ENCODE data around the gene ZNF821.
"Not testable (repeated sequence)": the region's sequence is repeated elsewhere in the genome, so short reads cannot be mapped to it uniquely, and the experiment has no call there.

ZNF821 gene

DNA sequence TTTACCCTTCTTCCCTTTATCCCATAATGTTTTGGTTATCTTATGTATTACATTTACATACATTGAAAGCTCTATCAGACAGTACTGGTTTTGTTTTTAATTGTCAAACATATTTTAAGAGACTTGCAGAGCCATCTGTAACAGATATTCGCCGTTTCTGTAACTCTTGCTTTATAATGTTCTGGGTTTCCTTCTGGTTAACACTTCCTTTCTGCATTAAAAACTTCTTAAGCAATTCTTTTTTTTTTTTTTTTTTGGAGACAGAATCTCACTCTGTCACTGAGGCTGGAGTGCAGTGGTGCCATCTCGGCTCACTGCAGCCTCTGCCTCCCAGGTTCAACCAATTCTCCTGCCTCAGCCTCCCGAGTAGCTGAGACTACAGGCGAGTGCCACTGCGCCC lies 21.8 kb upstream of the ZNF821 start:
- in situ Hi-C loops (cut with HindIII; ENCODE audit: low pct_ligation_motif_present, low pct_unique_long_range_greater_than_20kb, low sequenced_read_pairs): not testable (repeated sequence)

DNA sequence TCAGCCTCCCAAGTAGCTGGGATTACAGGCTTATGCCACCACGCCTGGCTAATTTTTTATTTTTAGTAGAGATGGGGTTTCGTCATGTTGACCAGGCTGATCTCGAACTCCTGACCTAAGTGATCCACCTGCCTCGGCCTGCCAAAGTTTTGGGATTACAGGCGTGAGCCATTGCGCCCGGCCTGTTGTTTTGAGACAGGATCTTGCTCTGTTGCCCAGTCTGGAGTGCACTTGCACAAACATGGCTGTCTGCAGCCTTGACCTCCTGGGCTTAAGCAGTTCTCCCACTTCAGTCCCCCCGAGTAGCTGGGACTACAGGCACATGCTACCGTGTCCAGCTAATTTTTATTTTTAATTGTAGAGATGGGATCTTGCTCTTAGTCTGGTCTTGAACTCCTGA lies 20.3 kb upstream of the ZNF821 start:
- no peak for DNase-seq
- in situ Hi-C loops (cut with HindIII; ENCODE audit: low pct_ligation_motif_present, low pct_unique_long_range_greater_than_20kb, low sequenced_read_pairs): no loop called here

More for the DNA sequence above, 21.8 kb upstream of the ZNF821 start:
- DNase-seq: not testable (repeated sequence)

DNA sequence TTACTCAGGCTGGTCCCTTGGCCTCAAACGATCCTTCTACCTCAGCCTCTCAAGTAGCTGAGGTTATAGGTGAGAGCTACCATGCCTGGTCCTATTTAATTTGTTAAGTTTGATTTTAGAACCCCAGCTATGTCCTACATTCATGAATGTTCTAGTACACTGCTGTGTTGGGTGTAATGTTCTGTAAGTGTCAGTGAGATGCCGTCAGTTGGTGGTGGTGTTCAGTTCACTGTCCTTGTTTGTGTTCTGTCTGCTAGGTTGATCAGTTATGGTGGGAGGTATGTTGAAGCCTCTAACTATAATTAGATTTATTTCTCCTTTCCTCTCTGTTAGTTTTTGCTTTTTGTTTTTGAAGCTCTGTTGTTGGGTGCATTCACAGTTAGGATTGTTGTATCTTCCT lies 19.6 kb upstream of the ZNF821 start:
- in situ Hi-C loops (cut with HindIII; ENCODE audit: low pct_ligation_motif_present, low pct_unique_long_range_greater_than_20kb, low sequenced_read_pairs): no loop called here
- DNase-seq: no peak

DNA sequence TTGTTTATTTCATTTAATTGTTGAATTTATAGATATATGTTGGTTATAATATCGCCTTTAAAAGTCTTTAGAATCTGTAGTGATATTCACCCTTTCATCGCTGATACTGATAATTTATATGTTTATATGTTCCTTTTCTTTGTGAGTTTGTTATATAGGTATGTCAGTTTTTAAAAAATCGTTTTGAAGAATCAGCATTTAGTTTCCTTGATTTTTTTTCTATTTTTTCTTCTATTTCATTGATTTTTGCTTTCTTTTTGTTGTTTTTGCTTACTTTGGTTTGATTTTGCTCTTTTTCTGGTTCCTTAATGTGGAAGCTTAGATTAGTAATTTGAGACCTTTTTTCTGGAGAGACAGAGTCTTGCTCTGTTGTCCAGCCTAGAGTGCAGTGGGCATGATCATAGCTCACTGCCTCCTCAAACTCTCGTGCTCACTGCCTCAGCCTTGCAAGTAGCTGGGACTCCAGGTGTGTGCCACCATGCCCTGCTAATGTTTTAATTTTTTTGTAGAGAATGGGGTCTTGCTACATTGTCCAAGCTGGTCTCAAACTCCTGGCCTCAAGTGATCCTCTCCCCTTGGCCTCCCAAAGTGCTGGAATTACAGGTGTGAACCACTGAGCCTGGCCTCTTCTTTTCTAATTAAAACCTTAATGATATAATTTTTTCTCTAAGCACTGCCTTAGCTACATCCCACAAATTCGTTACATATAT lies 18.8 kb upstream of the ZNF821 start:
- no peak for DNase-seq
- in situ Hi-C loops (cut with HindIII; ENCODE audit: low pct_ligation_motif_present, low pct_unique_long_range_greater_than_20kb, low sequenced_read_pairs): no loop called here

DNA sequence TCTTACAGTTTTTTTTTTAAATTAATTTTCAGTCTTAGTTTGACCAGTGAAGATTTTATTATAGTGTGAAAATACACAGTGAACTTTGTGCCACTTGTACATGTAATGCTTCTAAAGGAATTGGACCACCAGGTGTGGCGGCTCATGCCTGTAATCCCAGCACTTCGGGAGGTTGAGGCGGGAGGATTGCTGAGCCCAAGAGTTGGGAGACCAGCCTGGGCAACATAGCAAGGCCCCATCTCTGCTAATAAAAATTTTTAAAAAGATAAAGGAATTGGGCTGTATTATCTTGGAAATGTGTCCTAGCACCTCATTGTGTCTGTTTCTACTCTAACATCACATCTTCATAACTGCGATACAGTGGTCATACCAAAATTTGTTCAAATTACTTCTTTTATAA lies 15.2 kb upstream of the ZNF821 start:
- in situ Hi-C loops (cut with HindIII; ENCODE audit: low pct_ligation_motif_present, low pct_unique_long_range_greater_than_20kb, low sequenced_read_pairs): no loop called here
- no peak for DNase-seq

DNA sequence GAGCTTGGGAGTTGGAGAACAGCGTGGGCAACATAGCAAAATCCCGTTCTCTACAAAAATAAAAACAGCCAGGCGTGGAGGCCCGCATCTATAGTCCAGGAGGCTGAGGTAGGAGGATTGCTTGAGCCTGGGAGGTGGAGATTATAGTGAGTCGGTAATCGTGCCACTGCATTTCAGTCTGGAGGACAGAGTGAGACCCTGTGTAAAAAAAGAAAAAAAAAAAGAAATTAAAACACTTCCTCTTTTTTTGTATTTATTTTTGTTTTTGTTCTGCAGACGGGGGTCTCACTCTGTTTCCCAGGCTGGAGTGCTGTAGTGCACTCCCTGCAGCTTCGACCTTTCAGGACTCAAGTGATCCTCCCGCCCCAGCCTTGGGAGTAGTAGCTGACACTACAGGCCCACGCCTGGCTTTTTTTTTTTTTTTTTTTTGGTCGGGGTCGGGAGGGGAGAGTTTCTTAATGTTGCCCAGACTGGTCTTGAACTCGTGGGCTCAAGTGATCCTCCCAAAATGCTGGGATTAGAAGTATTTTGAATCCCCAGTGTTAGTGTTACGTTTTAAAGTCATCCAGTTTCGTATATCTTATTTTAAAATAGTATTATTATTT lies 12.9 kb upstream of the ZNF821 start:
- DNase-seq: no peak
- in situ Hi-C loops (cut with HindIII; ENCODE audit: low pct_ligation_motif_present, low pct_unique_long_range_greater_than_20kb, low sequenced_read_pairs): no loop called here

DNA sequence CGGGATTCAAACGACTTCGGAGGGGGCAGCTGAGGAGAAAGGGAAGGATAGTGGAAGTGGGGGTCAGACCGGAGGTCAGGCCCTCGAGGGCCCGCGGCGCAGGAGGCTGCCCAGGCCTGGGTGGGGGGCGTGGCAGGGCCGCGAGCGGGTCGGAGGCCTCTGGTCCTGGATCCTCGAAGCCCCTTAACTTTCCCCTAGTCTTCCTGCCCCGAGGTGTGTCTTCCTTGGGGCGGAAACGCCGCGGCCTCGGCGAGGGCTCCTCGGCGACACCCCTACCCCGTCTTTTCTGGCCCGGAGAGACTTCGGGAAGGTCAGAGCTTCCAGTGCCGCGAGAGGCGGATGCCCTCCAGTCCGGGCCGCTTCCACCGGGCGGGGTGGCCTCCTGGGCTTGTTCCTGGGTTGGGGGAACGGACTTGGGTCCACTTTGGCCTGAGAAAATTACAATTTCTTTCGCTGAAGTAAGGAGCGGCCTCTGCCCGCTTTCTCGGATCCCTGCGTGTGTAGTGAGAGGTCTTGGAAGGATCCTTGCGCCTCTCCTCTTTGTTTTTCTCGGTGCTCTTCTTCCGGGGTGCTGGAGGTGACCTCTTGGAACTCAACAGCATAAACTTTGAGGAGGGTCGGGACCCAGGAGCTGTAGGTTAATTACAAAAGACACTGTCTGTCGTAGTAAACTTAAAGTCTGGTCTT lies 11.8 kb upstream of the ZNF821 start:
- DNase-seq: peak; percentile 71
- in situ Hi-C loops (cut with HindIII; ENCODE audit: low pct_ligation_motif_present, low pct_unique_long_range_greater_than_20kb, low sequenced_read_pairs): no loop called here

DNA sequence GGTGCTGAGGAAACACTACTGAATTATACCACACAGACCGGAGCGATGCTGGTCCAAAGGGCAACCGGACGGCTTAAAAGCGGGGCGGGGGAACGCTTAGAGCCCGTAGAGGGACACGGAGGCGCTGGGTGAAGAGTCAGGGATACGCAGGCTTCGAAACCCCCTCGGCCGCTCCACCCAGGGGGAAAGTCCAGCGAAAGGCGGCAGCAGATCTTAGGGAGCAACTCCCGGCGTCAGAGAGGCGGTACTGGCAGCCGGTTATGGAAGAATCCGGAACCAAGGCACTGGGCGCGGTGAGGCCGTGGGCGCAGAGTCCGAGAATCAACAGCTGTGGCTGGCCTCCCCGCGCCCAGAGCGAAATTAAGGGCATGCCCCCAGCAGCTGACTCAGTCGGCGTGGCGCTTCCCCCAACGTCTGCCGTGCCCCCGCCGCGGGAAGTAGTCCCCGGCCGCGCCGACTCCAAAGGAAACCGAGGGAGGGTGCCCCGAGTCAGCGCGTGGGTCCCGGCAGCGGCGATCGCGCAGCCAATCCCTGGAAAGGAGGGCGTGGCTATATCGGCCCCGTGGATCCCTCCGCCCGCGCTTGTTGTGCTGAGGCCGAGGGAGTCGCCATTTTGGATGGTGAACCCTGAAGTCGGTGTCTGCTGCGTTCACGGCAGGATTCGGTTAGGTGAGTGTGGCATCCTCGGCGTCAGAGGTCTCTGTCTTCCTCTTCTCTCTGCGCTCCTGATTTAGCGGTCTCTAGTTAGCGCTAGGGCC lies 11.1 kb upstream of the ZNF821 start, which contains the start of gene IST1:
Gene IST1, plus strand, starts transcription at position 611 of the 758 bp plus-strand sequence. CDS start 20,110 bp downstream, outside the sequence.
- DNase-seq: peak; percentile 100
- in situ Hi-C loops (cut with HindIII; ENCODE audit: low pct_ligation_motif_present, low pct_unique_long_range_greater_than_20kb, low sequenced_read_pairs): no loop called here

DNA sequence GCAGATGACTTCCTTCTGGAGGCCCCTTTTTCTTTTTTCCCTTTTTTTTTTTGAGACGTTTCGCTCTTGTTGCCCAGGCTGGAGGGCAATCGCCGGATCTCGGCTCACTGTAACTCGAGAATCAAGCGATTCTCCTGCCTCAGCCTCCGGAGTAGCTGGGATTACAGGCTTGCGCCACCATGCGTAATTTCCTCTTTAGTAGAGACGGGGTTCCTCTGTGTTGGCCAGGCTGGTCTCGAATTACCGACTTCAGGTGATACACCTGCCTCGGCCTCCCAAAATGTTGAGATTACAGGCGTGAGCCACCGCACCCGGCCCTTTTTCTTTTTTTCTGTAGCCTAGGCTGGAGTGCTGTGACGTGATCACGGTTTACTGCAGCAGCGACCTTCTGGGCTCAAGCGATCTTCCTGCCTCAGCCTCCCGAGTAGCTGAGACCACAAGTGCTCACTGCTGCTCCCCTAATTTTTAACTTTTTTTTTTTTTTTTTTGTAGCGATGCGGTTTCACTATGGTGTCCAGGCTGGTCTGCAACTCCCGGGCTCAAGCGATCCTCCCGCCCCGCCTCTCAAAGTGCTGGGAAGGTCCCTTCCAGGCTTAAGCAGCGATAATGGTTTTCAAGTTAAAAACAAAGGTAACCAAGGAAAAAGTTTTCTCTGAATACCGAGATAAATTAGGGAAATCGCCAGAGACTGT lies 10.4 kb upstream of the ZNF821 start:
- peak; percentile 62 for DNase-seq
- in situ Hi-C loops (cut with HindIII; ENCODE audit: low pct_ligation_motif_present, low pct_unique_long_range_greater_than_20kb, low sequenced_read_pairs): no loop called here

DNA sequence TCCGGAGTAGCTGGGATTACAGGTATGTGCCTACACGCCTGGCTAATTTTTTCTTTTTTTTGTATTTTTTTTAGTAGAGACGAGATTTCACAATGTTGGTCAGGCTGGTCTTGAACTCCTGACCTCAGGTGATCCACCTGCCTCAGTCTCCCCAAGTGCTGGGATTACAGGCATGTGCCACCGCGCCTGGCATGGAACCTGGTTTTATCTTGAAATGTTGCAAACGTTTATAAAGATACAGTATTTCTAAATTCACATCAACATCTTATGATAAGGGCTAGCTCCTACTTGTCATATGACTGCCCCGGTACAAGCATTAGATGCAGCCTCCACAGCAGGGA lies 9.9 kb upstream of the ZNF821 start:
- in situ Hi-C loops (cut with HindIII; ENCODE audit: low pct_ligation_motif_present, low pct_unique_long_range_greater_than_20kb, low sequenced_read_pairs): no loop called here
- no peak for DNase-seq

DNA sequence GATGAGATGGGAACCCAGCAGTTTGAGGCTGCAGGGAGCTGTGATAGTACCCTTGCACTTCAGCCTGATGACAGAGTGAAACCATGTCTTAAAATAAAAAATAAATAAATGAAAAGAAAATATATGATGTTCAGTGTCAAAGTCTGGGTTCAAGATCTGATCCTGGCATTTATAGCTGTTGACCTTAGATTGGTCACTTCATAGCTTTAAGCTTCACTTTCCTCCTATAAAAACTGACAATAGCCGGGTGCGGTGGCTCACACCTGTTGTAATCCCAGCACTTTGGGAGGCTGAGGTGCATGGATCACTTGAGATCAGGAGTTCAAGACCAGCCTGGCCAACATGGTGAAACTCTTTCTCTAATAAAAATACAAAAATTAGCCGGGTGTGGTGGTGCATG lies 5.2 kb upstream of the ZNF821 start:
- DNase-seq: no peak
- in situ Hi-C loops (cut with HindIII; ENCODE audit: low pct_ligation_motif_present, low pct_unique_long_range_greater_than_20kb, low sequenced_read_pairs): no loop called here

DNA sequence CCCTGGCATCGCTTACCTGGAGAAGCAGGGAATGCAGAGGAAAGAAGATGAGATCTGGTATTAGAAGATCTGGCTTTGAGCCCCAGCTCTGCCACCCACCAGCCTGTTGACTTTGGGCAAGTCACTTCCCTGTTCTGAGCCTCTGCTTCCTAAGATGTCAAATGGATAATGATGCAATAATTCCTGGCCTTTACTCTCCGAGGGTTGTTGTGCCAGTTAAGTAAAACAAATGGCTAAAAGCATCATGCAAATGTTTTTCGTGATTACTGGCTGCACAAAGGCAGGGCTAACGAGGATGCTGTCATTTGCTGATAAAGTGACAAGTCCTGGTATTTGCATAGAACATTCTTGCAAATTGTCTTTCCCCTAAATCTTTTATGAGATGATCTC lies 1.3 kb upstream of the ZNF821 start:
- no peak for DNase-seq
- in situ Hi-C loops (cut with HindIII; ENCODE audit: low pct_ligation_motif_present, low pct_unique_long_range_greater_than_20kb, low sequenced_read_pairs): no loop called here

DNA sequence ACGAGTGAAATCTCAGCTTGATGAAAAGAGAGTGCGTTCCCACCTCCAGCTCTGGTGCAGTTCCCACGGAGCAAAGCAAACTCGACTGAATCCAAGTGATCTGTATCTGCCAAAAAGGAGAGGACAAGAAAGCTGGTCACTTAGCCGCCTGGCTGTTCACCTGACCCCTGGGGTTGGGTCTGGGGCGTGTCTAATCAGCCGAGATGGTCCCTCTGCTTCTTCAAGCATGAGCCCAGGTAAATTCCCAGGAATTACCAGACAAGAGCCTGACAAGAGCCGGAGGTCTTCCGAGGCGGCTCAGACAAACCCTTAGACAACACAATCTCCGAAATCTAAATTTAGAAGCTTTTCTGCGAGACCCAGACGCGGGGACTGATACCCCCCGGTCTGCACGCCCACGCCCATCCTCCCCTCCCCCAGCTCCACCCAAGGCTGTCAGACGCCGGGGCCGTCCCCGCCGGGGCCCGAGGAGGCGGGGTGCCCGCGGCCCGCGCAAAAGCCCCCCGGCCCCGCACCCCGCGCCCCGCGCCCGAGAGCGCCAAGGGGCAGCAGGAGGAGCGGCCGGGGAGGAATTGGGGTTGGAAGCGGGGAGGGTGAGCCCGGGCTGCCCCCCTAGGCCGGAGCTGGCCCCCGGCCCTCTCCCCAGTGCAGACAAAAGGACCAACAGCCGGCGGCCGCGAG lies 674 bp downstream of the ZNF821 start:
- peak; percentile 31 for DNase-seq
- in situ Hi-C loops (cut with HindIII; ENCODE audit: low pct_ligation_motif_present, low pct_unique_long_range_greater_than_20kb, low sequenced_read_pairs): no loop called here

DNA sequence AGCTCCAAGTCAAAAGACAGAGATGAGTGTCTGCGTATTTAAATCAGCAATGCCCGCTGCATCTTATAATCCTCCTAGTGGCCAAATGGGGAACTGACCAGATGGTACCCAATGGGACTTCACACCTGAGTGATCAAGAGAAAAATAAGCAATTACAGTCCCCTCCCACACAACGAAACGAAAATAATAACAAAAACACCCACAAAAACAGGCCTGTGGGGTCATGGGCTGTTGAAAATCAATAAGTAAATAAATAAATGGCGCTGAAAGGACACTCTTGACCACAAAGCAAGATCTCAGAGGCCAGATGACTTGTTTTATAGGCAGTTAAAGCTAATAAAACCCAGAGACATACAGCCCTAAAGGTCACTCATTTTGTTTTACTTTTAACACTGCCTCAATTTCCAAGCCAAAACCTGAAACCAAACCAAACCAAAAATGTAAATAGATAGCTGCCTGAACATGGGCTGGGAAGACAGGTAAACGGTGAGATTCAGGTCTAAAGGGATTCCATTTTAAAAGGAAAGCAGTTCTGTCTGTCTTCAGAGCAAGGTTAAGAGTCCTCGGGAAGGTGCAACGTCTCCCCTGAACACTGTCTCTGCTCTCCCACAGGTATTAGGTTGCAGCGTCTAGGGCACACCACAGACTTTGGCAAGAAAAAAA lies 1.3 kb downstream of the ZNF821 start:
- DNase-seq: peak; percentile 88
- in situ Hi-C loops (cut with HindIII; ENCODE audit: low pct_ligation_motif_present, low pct_unique_long_range_greater_than_20kb, low sequenced_read_pairs): no loop called here

DNA sequence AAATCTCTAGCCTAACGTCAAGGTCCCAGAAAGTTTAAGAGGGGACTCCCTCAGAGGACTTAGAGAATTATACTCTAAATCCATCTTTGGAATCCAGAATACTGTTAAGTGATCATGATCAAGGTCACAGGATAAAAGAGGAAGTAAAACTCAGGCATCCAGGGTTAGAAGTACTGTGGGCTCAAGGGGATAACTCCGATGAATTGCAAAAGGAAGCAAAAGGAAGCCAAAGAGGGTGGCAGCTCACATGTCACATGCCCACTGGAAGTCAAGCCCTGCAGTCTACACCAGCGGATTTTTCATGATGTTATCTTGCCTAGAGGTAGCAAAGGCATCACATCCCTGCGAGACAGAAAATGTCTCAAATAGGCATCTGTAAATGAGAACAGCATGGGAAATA lies 3.8 kb downstream of the ZNF821 start:
- DNase-seq: no peak
- in situ Hi-C loops (cut with HindIII; ENCODE audit: low pct_ligation_motif_present, low pct_unique_long_range_greater_than_20kb, low sequenced_read_pairs): no loop called here

DNA sequence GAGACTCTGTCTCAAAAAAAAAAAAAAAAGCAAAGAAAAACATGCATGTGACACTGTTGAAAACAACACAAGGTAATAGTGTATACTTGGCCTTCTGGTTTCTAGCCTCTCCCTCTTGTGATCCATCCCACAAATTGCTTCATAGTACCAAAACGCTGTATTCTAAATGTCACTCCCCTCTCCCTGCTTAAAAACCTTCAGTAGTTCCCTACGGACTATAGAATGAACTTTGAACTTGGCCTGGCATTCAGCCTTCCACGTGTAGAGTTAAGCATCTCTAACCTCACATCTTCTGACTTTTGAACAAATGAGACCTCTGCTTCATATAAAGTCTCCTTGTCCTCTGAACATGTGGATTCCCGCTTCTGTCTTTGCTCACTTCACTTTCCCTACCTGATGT lies 5.1 kb downstream of the ZNF821 start:
- no peak for DNase-seq
- in situ Hi-C loops (cut with HindIII; ENCODE audit: low pct_ligation_motif_present, low pct_unique_long_range_greater_than_20kb, low sequenced_read_pairs): no loop called here

DNA sequence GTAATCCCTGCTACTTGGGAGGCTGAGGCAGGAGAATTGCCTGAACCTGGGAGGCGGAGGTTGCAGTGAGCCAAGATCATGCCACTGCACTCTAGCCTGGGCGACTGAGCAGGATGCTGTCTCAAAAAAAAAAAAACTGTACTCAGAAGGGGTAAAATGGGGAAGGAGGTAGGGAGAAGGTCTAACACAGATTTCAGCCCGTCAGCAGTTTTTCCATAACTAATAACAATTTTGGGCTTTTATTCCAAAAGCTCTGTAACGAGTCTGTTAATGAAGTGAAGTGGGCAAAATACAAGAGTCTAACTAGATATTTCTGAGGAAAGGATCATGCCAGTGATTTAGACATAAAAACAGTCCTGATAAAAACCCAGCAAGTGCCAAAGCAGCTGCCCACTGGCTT lies 10.8 kb downstream of the ZNF821 start:
- DNase-seq: no peak
- in situ Hi-C loops (cut with HindIII; ENCODE audit: low pct_ligation_motif_present, low pct_unique_long_range_greater_than_20kb, low sequenced_read_pairs): no loop called here

DNA sequence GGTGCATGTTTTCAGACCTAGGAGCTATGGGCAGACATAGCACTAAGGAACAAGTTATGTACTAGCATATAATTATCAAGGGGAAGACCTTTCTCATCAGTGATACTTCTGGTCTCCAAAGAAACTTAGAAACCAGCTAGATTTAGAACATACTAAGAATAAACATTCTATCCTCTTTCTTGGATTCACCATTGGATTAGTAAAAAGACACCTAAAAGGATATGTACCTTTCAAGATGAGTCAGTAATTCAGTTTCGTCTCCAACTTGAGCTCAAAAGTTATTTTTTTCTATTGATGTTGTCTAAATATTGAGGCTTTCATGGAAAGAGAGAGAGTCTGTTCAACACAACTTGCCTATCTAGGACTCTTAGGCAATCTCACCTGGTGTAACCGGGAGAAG lies 13.2 kb downstream of the ZNF821 start:
- DNase-seq: no peak
- in situ Hi-C loops (cut with HindIII; ENCODE audit: low pct_ligation_motif_present, low pct_unique_long_range_greater_than_20kb, low sequenced_read_pairs): no loop called here

Measured in ACHN (cell line).